Activated gamma-delta T cell (primary cell): Measurements from ENCODE around the gene MRGPRG.

Experiments used
- DNase-seq: peaks from one replicate; lab custom pipeline; 2025; lab: John Stamatoyannopoulos, UW

Gene MRGPRG

GRCh38 chr11:3195251-3196160 is 23.1 kb downstream of the MRGPRG start:
- no peak for DNase-seq

- DNase-seq: no peak
These were observed 24.4 kb downstream of the MRGPRG start for GRCh38 chr11:3194016-3194816.

GRCh38 chr11:3193373-3194015 is 25.1 kb downstream of the MRGPRG start:
- no peak for DNase-seq

GRCh38 chr11:3192511-3193372 is 25.9 kb downstream of the MRGPRG start:
- no peak for DNase-seq

- DNase-seq: no peak
These were observed 26.9 kb downstream of the MRGPRG start for GRCh38 chr11:3191586-3192324.

GRCh38 chr11:3190600-3190999 is 28.0 kb downstream of the MRGPRG start:
- DNase-seq: no peak

- no peak for DNase-seq
These were observed 28.6 kb downstream of the MRGPRG start for GRCh38 chr11:3189886-3190583.

- no peak for DNase-seq
These were observed 29.3 kb downstream of the MRGPRG start for GRCh38 chr11:3189196-3189843.

- no peak for DNase-seq
These were observed 30.0 kb downstream of the MRGPRG start for GRCh38 chr11:3188496-3189195.

GRCh38 chr11:3186166-3186953 is 32.3 kb downstream of the MRGPRG start:
- no peak for DNase-seq

- no peak for DNase-seq
These were observed 33.8 kb downstream of the MRGPRG start for GRCh38 chr11:3184732-3185347.

GRCh38 chr11:3183523-3183922 is 35.1 kb downstream of the MRGPRG start:
- no peak for DNase-seq

GRCh38 chr11:3182462-3182852 is 36.2 kb downstream of the MRGPRG start:
- no peak for DNase-seq

GRCh38 chr11:3181725-3182461 is 36.7 kb downstream of the MRGPRG start:
- DNase-seq: no peak

GRCh38 chr11:3180869-3181268 is 37.7 kb downstream of the MRGPRG start:
- no peak for DNase-seq

- no peak for DNase-seq
These were observed 40.3 kb downstream of the MRGPRG start for GRCh38 chr11:3178349-3178748.

- no peak for DNase-seq
These were observed 40.7 kb downstream of the MRGPRG start for GRCh38 chr11:3177931-3178330.
